Trophoblast cell (in vitro differentiated cells and primary cell): Measurements from ENCODE around the gene MYO16.

Source experiments
- DNase-seq, 2 donors: peaks; one replicate each; pipeline ENCODE4 v3.0.0-alpha.2; 2016
- H2AFZ ChIP-seq: 2 replicates; pipeline ENCODE4 v1.6.1; 2013; ENCODE audit warnings: low read length, moderate library complexity, mild to moderate bottlenecking; ENCODE audit not compliant: insufficient read depth, poor library complexity
- H2AK5ac ChIP-seq: 2 replicates; pipeline ENCODE4 v1.6.1; 2013; ENCODE audit warnings: mild to moderate bottlenecking, low read length
- H2BK120ac ChIP-seq: 2 replicates; pipeline ENCODE4 v1.6.1; 2013; ENCODE audit warnings: low read length, mild to moderate bottlenecking, moderate library complexity; ENCODE audit not compliant: insufficient read depth, poor library complexity
- H2BK12ac ChIP-seq: 2 replicates; pipeline ENCODE4 v1.6.1; 2013; ENCODE audit warnings: mild to moderate bottlenecking, low read length, moderate library complexity
- H2BK5ac ChIP-seq: 2 replicates; pipeline ENCODE4 v1.6.1; 2013; ENCODE audit warnings: low read length, low read depth, moderate library complexity, mild to moderate bottlenecking; ENCODE audit not compliant: poor library complexity
- H3K14ac ChIP-seq: 2 replicates; pipeline ENCODE4 v1.6.1; 2013; ENCODE audit warnings: mild to moderate bottlenecking, low read length
- H3K18ac ChIP-seq: 2 replicates; pipeline ENCODE4 v1.6.1; 2013; ENCODE audit warnings: mild to moderate bottlenecking, low read length
- H3K23ac ChIP-seq: 2 replicates; pipeline ENCODE4 v1.6.1; 2013; ENCODE audit warnings: low read length
- H3K27ac ChIP-seq: 2 replicates; pipeline ENCODE4 v1.5.1; 2013; ENCODE audit warnings: low read depth, mild to moderate bottlenecking, inconsistent platforms, low read length, moderate library complexity
- H3K27me3 ChIP-seq: 2 replicates; pipeline ENCODE4 v1.6.1; 2013; ENCODE audit warnings: inconsistent platforms, mild to moderate bottlenecking, low read length, moderate library complexity; ENCODE audit not compliant: insufficient read depth
- H3K36me3 ChIP-seq, 2 experiments: 1 replicate in 1 of 2; 2 replicates in 1 of 2; pipeline ENCODE4 v1.6.1; 2013; ENCODE audit warnings: low read length in 2 of 2, mild to moderate bottlenecking in 2 of 2, moderate library complexity in 1 of 2; ENCODE audit not compliant: insufficient read depth in 2 of 2, control insufficient read depth in 1 of 2
- H3K4ac ChIP-seq: 2 replicates; pipeline ENCODE4 v1.6.1; 2013; ENCODE audit warnings: low read depth, mild to moderate bottlenecking, low read length, moderate library complexity
- H3K4me1 ChIP-seq, 2 experiments: 1 replicate in 1 of 2; 2 replicates in 1 of 2; pipeline ENCODE4 v1.6.1; 2013; ENCODE audit warnings: low read length in 2 of 2, mild to moderate bottlenecking in 2 of 2, moderate library complexity in 1 of 2; ENCODE audit not compliant: insufficient read depth in 2 of 2, control insufficient read depth in 1 of 2
- H3K4me2 ChIP-seq: 2 replicates; pipeline ENCODE4 v1.6.1; 2013; ENCODE audit warnings: inconsistent platforms, mild to moderate bottlenecking, low read length, moderate library complexity
- H3K4me3 ChIP-seq: 2 replicates; pipeline ENCODE4 v1.5.1; 2013; ENCODE audit warnings: mild to moderate bottlenecking, low read depth, low read length, inconsistent platforms
- H3K79me1 ChIP-seq: one replicate; pipeline ENCODE4 v1.6.1; 2013; ENCODE audit warnings: low read length
- H3K79me2 ChIP-seq: 2 replicates; pipeline ENCODE4 v1.6.1; 2013; ENCODE audit warnings: low read length, mild to moderate bottlenecking; ENCODE audit not compliant: control insufficient read depth, insufficient read depth, poor library complexity
- H3K9ac ChIP-seq: 2 replicates; pipeline ENCODE4 v1.6.1; 2013; ENCODE audit warnings: mild to moderate bottlenecking, low read length
- H3K9me3 ChIP-seq: 2 replicates; pipeline ENCODE4 v1.6.1; 2013; ENCODE audit warnings: low read depth, mild to moderate bottlenecking, control low read depth, inconsistent platforms, low read length; ENCODE audit not compliant: insufficient read depth
- H4K12ac ChIP-seq: 2 replicates; pipeline ENCODE4 v1.6.1; 2013; ENCODE audit warnings: low read depth, mild to moderate bottlenecking, low read length, moderate library complexity
- H4K8ac ChIP-seq: 2 replicates; pipeline ENCODE4 v1.6.1; 2013; ENCODE audit warnings: low read depth, mild to moderate bottlenecking, low read length, moderate library complexity
- H4K91ac ChIP-seq: one replicate; pipeline ENCODE4 v1.6.1; 2013; ENCODE audit warnings: low read depth, mild to moderate bottlenecking, low read length, moderate library complexity
- WGBS: extraction: QIAGEN DNeasy Blood & Tissue Kit; methylation state at CpG from one replicate; pipeline ENCODE4 v1.1.7; 2013; ENCODE audit warnings: missing lambda C conversion rate; ENCODE audit not compliant: insufficient read length, insufficient coverage; ENCODE audit errors: extremely low coverage; 5-methylcytosine and 5-hydroxymethylcytosine counted together

MYO16 gene

GRCh38 chr13:108859197-108860012, 230.0 kb downstream of the MYO16 start:
- Histone ChIP-seq H2BK12ac (no peak overlapping the region), H3K4me1 (peaks cover 3 to 4% of the 10 kb centered on the region in 2 experiments), H3K79me2 (no peaks in the 10 kb centered on the region)

GRCh38 chr13:108860418-108860817, 231.0 kb downstream of the MYO16 start:
- DNase-seq, result no peak
- Histone ChIP-seq H3K9me3 (no peaks in the 10 kb centered on the region), H3K18ac (no peak overlapping the region), H3K4ac (no peak overlapping the region), H4K91ac (no peak overlapping the region), H2AFZ (no peak overlapping the region), H3K27me3 (no peaks in the 10 kb centered on the region), H4K8ac (no peak overlapping the region), H2BK12ac (no peak overlapping the region), H4K12ac (no peak overlapping the region), H2BK120ac (peak overlapping the region; percentile 24), H3K4me1 (peaks cover 3 to 4% of the 10 kb centered on the region in 2 experiments), H3K14ac (no peak overlapping the region), H3K9ac (no peak overlapping the region), H2AK5ac (no peak overlapping the region), H3K4me2 (no peak overlapping the region), H3K36me3 (no peaks in the 10 kb centered on the region), H3K4me3 (no peak overlapping the region), H3K79me1 (peaks cover 6% of the 10 kb centered on the region), H3K23ac (no peak overlapping the region), H2BK5ac (no peak overlapping the region), H3K79me2 (no peaks in the 10 kb centered on the region), H3K27ac (no peak overlapping the region)
- no CpG with 5 or more reads among the region's 3 CpGs for WGBS

More at GRCh38 chr13:108859197-108860012, 230.0 kb downstream of the MYO16 start:
- no peak overlapping the region for H3K4me2 ChIP-seq
- no peaks in the 10 kb centered on the region for H3K27me3 ChIP-seq
- H3K4me3 ChIP-seq, result no peak overlapping the region
- H2AFZ ChIP-seq, result no peak overlapping the region
- no peak overlapping the region for H3K18ac ChIP-seq
- DNase-seq, result peak; percentile 52 to 78
- H3K9me3 ChIP-seq, result no peaks in the 10 kb centered on the region
- H3K23ac ChIP-seq, result no peak overlapping the region
- H4K91ac ChIP-seq, result no peak overlapping the region
- no CpG with 5 or more reads among the region's 8 CpGs for WGBS
- no peak overlapping the region for H2BK5ac ChIP-seq
- H3K27ac ChIP-seq, result peak overlapping the region; percentile 90
- no peak overlapping the region for H4K8ac ChIP-seq
- no peak overlapping the region for H3K9ac ChIP-seq
- H2BK120ac ChIP-seq, result no peak overlapping the region
- H3K79me1 ChIP-seq, result peaks cover 6% of the 10 kb centered on the region
- no peak overlapping the region for H3K14ac ChIP-seq
- no peaks in the 10 kb centered on the region for H3K36me3 ChIP-seq
- no peak overlapping the region for H2AK5ac ChIP-seq
- H4K12ac ChIP-seq, result no peak overlapping the region
- no peak overlapping the region for H3K4ac ChIP-seq

- Histone ChIP-seq H4K91ac (no peak overlapping the region), H4K12ac (no peak overlapping the region), H3K4ac (no peak overlapping the region), H2AK5ac (no peak overlapping the region), H3K4me3 (no peak overlapping the region), H2AFZ (no peak overlapping the region), H3K9me3 (no peaks in the 10 kb centered on the region), H3K36me3 (no peaks in the 10 kb centered on the region), H3K9ac (no peak overlapping the region), H4K8ac (no peak overlapping the region), H3K4me2 (no peak overlapping the region), H3K79me2 (no peaks in the 10 kb centered on the region), H3K79me1 (no peaks in the 10 kb centered on the region), H3K4me1 (no peaks in the 10 kb centered on the region), H3K23ac (no peak overlapping the region), H3K18ac (no peak overlapping the region), H3K27ac (no peak overlapping the region), H3K27me3 (no peaks in the 10 kb centered on the region), H2BK5ac (no peak overlapping the region), H3K14ac (no peak overlapping the region), H2BK120ac (no peak overlapping the region), H2BK12ac (no peak overlapping the region)
- no CpG with 5 or more reads among the region's 2 CpGs for WGBS
- no peak for DNase-seq
Measured at GRCh38 chr13:108877300-108877699, 247.9 kb downstream of the MYO16 start.

GRCh38 chr13:108878732-108879131, 249.3 kb downstream of the MYO16 start:
- H2AFZ ChIP-seq, result no peak overlapping the region
- no CpG with 5 or more reads among the region's 2 CpGs for WGBS
- H3K27ac ChIP-seq, result no peak overlapping the region

More at GRCh38 chr13:108878732-108879131, 249.3 kb downstream of the MYO16 start:
- no peaks in the 10 kb centered on the region for H3K79me1 ChIP-seq
- H3K4me2 ChIP-seq, result no peak overlapping the region
- H3K79me2 ChIP-seq, result no peaks in the 10 kb centered on the region
- H3K14ac ChIP-seq, result no peak overlapping the region
- no peak for DNase-seq
- H3K36me3 ChIP-seq, result no peaks in the 10 kb centered on the region
- H3K4me1 ChIP-seq, result no peaks in the 10 kb centered on the region
- no peaks in the 10 kb centered on the region for H3K27me3 ChIP-seq
- no peak overlapping the region for H2BK120ac ChIP-seq
- H2BK12ac ChIP-seq, result no peak overlapping the region
- no peak overlapping the region for H3K4me3 ChIP-seq
- H4K91ac ChIP-seq, result no peak overlapping the region
- H3K9ac ChIP-seq, result no peak overlapping the region
- H3K23ac ChIP-seq, result no peak overlapping the region
- H2AK5ac ChIP-seq, result no peak overlapping the region
- no peak overlapping the region for H2BK5ac ChIP-seq
- no peak overlapping the region for H4K8ac ChIP-seq
- no peak overlapping the region for H3K4ac ChIP-seq
- no peaks in the 10 kb centered on the region for H3K9me3 ChIP-seq
- no peak overlapping the region for H4K12ac ChIP-seq
- no peak overlapping the region for H3K18ac ChIP-seq
